Measurements from ENCODE around the gene CCDC121.

The CCDC121 gene, protein sequence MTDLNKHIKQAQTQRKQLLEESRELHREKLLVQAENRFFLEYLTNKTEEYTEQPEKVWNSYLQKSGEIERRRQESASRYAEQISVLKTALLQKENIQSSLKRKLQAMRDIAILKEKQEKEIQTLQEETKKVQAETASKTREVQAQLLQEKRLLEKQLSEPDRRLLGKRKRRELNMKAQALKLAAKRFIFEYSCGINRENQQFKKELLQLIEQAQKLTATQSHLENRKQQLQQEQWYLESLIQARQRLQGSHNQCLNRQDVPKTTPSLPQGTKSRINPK

DNA sequence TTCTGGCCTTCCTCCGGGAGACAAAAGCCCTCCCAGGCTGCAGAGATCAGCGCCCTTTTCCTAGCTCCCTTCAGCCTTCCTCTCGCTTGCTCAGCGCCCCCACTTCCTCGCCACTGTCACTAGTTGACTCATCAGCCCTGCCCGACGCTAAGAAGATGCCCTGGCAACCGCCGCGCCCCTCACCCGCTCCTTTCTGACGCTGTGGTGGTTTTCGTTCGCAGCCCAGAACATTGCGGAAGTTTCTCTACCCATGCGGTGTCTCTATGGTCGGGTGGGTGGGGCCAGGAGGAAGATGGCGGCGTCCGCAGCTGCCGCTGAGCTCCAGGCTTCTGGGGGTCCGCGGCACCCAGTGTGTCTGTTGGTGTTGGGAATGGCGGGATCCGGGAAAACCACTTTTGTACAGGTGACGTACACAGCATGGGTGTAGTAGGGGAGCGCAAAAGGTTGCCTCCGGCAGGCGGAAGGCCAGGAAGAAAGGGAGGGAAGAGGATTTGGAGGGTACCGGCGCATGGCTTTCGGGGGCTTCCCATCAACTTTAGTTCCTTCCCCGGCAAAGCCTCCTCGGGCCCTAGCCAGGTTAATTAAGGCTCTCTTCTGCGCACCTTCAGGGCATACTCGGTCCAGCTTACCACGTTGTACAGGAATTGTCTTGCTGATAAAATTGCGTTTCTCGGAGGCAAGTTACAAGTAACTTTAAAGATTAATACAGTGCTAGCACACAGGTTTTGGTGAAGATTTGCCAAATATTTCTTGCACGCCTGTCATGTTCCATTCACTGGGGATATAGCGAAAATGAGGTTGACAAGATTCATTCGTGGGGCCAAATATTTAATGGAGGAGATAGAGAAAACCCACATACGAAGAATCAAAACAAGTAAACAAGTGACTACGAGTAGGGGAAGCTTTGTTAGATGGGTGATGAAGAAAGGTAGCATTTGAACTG lies at the start of gene CCDC121, which contains the start of gene GPN1:
Gene CCDC121 (minus strand): TSS at position 246 of the 943 bp plus-strand sequence. CDS start 1,213 bp downstream, outside the sequence.
Gene GPN1 (plus strand): TSS at position 284 of the 943 bp plus-strand sequence. CDS start 9 bp downstream, at position 293.
- DNase-seq (ENCODE audit: low read depth, low spot score), result peak; percentile 68

DNA sequence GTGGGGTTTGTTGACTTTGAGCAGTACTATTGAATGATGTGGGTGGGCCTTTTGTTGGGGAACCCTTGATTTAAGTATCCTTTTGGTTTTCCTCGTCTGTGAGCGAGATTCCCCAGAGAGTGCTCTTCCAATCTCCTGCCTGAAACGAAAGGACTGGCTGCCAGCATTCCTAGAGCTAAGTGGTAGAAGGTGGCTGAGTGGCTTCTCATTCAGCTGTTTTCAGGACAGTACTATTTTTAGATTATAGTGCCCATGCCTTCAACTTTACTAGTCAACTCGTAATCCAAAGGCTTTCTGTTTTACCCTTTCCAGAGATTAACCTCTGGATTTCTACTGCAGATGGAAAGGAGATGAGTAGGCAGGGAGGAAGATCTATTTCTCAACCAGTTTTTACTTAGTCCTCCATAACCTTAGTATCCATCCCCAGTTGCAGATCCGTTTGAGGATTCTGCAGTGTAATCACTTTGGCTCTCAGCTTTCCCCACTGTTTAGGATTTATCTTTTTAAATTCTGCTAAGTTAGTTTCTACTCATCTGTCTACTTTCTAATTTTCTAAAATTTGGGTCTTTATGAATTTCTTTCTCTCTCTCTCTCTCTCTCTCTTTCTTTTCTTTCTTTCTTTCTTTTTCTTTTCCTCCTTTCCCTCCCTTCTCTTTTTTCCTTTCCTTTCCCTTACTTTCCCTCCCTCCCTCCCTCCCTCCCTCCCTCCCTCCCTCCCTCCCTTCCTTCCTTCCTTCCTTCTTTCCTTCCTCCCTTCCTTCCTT lies 44.1 kb upstream of the CCDC121 start:
- DNase-seq (ENCODE audit: low read depth, low spot score), result no peak

DNA sequence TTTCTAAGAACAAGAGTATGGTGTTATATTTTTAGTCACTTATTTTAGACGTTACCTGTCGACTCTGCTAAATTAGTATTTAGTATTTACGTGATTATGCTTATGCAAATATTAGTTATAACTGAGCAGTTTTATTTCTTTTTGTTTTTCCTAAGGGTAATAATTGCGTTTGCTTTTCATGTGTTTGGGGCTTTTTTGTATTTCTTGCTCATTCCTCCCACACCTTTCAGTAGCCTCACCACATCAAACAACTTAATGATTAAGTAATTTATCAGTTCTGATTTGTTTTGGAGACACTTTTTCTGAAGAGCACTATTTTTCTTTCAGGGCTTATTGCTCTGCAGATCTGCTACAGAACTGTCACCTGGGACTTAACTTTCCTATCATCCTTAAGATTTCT lies 42.4 kb upstream of the CCDC121 start:
- DNase-seq (ENCODE audit: low read depth, low spot score), result no peak

DNA sequence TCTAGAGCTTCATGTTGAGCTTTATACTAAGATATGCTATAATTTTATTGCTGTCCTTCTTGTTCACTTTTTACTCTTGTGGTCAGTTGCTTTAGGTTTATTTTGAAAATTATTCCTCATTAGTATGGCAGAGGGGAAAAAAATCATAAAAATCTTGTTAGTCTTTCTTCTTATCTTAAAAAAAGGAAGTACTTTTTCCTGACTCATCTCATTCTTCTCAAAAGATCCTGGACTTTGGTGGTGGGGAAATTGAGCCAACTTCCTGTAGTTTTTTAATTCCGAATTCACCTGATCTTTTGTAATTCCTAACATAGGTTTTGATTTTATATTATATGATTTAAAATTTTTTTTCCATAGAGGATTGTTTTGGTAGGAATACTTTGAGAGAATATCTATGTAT lies 38.6 kb upstream of the CCDC121 start:
- DNase-seq (ENCODE audit: low read depth, low spot score), result no peak

DNA sequence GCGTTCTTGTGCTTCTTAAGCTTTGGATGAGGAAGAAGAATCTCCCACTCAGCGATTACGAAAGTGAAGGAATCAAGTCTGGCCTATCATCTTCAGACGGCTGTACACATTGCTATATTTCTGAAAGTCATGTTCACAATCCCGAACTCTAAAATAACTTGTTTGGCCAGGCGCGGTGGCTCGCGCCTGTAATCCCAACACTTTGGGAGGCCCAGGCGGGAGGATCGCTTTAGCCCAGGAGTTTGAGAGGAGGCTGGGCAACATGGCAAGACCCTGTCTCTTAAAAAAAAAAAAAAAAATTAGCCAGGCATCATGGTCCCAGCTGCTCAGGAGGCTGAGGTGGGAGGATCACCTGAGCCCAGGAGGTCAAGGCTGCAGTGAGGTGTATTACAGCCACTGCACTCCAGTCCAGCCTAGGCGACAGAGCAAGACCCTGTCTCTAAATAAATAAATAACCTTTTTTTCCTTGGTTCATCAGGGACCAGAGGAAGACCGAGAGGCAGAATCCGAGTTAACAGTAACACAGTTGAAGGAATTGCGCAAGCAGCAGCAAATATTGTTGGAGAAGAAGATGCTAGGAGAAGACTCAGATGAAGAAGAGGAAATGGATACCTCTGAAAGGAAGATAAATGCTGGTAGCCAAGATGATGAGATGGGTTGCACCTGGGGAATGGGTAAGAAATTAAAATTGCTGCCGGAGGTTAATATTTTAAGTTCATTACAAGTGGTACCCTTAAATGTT lies 36.0 kb upstream of the CCDC121 start:
- no peak for DNase-seq (ENCODE audit: low read depth, low spot score)

DNA sequence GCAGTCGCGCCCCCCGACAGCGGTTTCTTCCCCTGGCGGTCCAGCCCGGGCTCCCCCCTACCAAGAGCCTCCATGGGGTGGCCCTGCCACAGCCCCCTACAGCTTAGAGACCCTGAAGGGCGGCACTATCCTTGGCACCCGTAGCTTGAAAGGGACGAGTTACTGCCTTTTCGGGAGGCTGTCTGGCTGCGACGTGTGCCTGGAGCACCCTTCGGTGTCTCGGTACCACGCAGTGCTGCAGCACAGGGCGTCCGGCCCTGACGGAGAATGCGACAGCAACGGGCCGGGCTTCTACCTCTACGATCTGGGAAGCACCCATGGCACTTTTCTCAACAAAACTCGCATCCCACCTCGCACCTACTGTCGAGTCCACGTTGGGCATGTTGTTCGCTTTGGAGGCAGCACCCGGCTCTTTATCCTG lies 35.4 kb upstream of the CCDC121 start:
- no peak for DNase-seq (ENCODE audit: low read depth, low spot score)

DNA sequence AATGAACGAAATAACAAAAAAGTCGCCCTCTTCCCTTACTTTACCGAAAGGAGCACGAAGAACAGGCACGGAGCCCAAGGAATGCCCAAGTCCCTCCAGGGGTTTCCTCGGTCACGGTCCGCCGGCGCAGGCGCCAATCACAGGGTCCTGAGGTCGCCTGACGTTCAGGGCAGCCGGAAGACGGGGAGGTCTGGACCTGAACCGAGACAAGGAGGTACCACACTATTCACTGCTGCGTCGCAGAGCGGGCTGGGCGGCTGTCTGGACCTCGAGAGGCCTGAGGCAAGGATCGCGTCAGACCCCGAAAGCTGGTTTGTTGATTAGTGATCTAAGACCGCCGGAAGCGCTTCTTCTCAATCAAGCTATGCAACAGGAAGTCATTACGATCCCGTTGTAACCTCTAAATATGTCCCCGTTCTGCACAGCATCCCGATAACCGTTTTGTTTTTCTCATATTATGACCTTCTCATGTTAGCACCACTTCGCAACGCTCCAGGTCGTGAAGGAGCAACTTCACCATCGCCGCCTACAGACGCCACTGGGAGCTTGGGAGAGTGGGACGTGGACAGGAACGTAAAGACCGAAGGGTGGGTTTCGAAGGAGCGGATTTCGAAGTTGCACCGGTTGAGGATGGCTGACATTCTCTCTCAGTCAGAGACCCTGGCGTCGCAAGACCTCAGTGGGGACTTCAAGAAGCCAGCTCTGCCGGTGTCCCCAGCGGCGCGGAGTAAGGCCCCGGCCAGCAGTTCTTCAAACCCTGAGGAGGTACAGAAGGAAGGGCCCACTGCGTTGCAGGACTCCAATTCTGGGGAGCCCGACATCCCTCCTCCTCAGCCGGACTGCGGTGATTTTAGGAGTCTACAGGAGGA lies 34.7 kb upstream of the CCDC121 start, which contains the start of the genes SLC4A1AP and SUPT7L:
Gene SLC4A1AP (plus strand): TSS at position 605 of the 869 bp plus-strand sequence. CDS start 26 bp downstream, at position 631.
Gene SUPT7L (minus strand): TSS at position 330 of the 869 bp plus-strand sequence. CDS start 1,422 bp downstream, outside the sequence.
- DNase-seq (ENCODE audit: low read depth, low spot score), result peak; percentile 84

DNA sequence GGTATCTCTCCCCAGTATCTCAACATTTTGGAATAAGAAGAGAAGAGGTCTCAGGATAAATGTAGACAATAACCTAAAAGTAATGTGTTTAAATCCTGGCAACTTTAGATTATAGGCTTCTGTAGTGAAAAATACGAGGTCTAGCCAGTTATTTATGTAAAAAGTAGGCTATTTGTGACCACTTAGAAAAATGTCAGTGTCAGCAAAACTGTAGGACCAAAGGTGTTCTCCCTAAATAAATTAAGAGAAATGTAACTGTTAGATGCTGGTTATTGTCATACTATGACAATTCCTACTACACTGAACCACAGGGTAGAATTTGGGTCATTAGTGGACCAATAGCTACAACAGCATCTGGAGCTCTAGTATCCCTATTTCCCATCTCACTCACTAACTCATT lies 32.6 kb upstream of the CCDC121 start:
- DNase-seq (ENCODE audit: low read depth, low spot score), result no peak

DNA sequence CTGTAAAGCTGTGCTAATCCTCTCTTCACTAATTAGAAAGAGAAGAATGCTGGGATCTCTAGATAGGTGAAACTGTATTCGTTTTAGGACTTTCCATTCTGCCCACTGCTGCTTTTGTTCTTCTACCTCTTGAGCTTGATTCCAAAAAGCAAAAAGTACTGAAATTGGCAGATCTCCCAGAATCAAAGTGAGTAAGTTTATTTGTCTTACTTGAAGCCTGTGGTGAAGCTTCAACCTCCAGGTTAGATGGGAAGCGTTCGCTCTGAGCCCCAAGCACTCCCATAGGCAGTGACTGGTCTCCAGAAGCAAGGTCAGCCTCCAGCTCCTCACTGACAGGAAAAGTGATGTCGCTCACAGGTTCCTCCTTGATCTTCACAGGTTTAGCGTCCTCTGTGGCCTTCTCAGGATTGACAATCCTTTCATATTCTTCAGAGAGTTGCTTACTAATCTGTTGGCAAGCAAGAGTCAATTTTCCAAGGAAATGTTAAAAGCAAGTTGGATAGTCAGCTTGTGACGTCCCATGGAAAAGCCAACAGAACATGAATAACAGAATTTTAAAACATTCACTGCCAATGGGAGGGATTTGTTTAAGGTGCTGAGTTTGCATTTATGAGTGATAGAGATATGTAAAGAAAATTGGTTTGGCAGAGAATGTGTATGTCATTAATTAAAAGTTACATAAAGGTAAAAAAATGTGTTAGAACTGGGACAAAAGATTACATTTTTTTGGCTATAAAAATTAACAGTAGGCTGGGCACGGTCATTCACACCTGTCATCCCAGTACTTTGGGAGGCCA lies 26.5 kb upstream of the CCDC121 start:
- peak; percentile 49 for DNase-seq (ENCODE audit: low read depth, low spot score)

DNA sequence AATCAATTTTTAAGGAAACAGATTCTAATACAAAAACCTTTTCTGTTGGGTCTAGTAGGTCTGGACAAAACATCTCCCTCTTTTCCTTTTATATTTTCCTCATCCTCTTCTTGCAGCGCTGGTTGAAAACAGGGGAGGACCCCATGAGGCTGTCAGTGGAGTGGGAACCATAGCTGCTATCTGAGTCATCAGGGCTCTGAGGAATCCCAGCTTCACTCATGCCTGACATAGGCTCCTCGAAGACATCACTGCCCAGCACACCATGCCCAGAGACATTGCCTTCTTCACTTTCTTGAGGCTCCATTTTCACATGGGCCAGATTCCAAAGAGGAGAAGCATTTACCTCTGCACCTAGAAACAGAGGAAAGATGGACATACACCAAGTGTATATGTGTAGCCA lies 24.6 kb upstream of the CCDC121 start:
- DNase-seq (ENCODE audit: low read depth, low spot score), result no peak

DNA sequence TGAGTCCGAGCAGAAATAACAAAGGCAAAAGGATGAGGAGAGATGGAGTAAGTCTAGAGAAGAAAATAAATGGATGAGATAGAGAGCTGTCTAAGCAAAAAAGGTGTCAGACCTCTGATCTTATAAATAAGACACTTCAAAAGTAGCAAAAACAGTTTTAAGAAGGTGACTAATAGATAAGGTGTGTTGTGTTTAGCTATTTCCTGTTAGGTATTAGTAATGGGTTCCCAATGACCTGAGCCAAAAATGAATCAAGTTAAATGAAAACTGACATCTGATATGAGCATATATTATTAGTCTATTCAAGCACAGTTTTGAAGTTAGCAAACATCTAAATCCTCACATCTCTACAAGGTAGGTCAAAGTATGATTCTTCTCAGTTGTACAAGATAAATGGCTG lies 24.0 kb upstream of the CCDC121 start:
- no peak for DNase-seq (ENCODE audit: low read depth, low spot score)

DNA sequence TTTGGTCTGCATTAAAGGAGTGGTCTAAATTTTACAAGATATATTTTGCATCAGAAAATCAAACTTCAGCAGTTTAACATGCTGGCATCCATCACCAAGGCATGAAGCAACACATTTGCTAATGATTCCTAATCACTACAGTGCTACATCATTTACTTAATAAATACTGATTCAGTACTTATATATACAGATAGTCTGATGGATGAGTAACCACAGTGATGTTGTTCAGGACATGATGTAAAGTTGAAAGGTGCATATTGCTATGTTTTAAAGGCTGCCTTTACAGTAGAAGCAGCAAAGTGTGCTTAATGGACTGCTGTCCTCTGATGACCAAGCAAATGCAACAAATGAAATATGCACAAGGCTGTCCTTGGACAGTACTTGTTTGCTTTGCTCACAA lies 23.5 kb upstream of the CCDC121 start:
- no peak for DNase-seq (ENCODE audit: low read depth, low spot score)

DNA sequence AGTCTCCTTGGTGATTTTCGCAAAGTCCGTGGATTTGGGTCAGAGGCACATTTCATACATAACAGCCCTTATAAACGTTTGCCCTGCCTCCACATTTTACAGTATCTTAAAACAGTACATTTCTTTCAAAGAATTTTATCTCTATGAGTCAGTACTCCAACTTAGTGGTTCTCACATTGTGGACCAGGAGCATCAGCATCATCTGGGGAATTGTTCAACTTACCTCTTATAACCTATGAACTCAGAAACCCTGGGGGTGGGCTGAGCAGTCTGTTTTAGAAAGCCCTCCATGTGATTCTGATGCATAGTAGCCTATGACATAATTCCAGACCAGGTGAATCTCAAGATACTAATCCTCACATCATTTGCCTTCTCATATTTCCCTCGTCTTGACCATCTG lies 22.2 kb upstream of the CCDC121 start:
- DNase-seq (ENCODE audit: low read depth, low spot score), result no peak

DNA sequence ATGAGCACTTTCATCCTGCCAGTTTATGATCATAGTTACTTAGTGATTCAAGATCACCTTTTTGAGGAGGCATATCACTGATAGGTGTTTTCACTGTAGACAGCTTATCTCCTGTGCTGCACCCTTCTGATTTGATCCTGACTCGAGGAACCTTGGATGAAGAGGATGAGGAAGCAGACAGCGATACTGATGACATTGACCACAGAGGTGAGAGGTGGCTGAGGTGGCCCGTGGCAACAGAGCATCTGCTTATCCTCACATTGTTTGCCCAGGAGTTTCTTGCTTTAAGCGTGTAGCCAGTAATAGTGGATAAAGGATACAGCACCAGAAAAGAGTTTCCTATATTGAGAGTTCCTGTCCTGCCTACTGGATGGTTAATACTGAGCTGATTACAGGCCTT lies 18.9 kb upstream of the CCDC121 start:
- DNase-seq (ENCODE audit: low read depth, low spot score), result no peak

DNA sequence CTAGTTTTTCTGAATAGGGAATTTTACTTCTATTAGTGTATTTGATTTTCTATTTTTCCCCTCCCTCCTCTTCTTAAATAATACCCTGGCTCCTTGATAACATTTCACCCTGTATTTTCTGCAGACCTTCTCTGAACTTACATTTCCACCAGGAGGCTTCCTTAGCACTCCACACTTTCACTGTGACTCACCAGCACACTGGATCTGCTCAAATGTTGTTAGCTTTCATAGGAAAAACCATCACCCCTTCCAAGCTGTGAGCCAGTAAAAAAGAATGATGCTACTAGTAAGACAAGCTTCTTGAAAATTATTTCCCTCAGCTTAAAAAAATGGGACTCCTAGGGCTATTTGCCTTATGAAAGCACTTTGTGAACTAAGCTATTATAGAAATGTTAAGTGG lies 18.5 kb upstream of the CCDC121 start:
- no peak for DNase-seq (ENCODE audit: low read depth, low spot score)

DNA sequence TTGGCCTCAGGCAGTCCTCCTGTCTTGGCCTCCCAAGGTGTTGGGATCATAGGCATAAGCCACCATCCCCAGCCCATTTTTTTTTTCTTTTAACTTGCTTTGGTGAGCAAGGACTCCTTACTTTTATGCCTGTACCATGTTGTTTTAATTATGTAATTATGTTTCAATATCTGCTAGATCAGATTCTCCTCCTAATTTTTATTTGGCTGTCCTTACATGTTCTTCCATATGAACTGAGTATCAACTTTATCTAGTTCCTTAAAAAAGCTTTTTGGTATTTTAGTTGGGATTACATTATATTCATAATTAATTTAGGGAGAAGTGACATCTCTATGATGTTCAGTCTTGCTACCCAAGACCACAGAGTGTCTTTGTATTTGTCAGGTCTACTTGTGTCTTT lies 16.4 kb upstream of the CCDC121 start:
- DNase-seq (ENCODE audit: low read depth, low spot score), result no peak

DNA sequence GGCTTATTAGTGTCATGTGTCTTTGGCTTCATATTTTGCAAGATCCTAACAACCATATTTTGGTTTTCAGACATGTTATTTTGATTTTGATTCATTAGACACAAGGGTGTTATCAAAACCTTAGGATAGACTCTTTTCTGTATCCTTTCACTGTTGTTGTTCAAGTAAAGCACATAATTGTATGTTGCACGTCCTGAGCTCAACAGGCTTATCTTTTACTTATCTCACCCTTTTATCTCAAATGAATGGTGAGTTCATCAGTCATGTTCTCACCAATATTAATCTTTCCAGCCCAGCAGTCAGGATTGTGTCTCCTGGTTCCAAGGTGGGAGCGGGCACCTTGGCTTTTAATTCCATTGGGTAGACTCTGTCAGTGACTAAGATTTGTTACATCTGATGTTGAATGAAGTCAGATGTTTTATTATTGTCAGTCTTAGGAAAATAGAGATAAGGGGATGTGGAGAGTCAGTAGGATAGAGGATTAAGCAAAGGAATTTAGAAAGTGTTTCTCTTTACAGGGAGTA lies 12.0 kb upstream of the CCDC121 start:
- DNase-seq (ENCODE audit: low read depth, low spot score), result no peak

DNA sequence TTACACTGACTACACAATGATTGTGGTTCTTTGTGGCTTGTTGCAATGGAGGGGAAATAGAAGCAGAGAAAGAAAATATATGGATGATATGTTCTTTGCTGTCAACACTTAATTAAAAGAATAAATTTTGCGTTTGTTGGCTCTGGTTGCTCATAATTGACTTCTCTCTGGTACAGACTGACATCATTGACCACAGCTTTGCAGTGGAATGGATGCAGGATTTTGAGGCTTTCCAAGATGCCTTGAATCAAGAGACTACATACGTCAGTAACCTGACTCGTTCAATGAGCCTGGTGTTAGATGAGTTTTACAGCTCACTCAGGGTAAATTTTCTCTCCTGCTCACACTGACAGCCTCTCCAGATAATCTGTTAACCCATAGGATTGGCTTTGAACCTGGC lies 9.9 kb upstream of the CCDC121 start:
- DNase-seq (ENCODE audit: low read depth, low spot score), result no peak

Data from brain pericyte (primary cell).